Stimulated activated CD4-positive, alpha-beta T cell treated with anti-CD3 and anti-CD28 coated beads, Interleukin-12 subunit alpha, Interleukin-12 subunit beta, amount 100 ng/mL, for 48 hours (primary cell): ENCODE data around the gene GAGE10.

Experiments used
- DNase-seq, 3 donors: peaks; one replicate each; pipeline ENCODE4 v3.0.0-alpha.2; 2020; ENCODE audit warnings: low read depth in 2 of 3, low spot score in 1 of 3

The GAGE10 gene

GRCh38 chrX:49303346-49303745 lies at the start of gene GAGE10:
Gene GAGE10 (plus strand): TSS chrX:49303646. CDS start chrX:49304860, 1,214 bp downstream.
- no peak for DNase-seq

- DNase-seq, result no peak
Observed at GRCh38 chrX:49254639-49255038, 48.8 kb upstream of the GAGE10 start.

GRCh38 chrX:49256268-49256995 lies 47.0 kb upstream of the GAGE10 start:
- DNase-seq, result no peak

- no peak for DNase-seq
Observed at GRCh38 chrX:49257074-49257790, 46.2 kb upstream of the GAGE10 start.

- no peak for DNase-seq
Observed at GRCh38 chrX:49257846-49258748, 45.3 kb upstream of the GAGE10 start.

GRCh38 chrX:49258749-49259124 lies 44.7 kb upstream of the GAGE10 start:
- no peak for DNase-seq

- no peak for DNase-seq
Observed at GRCh38 chrX:49260221-49260985, 43.0 kb upstream of the GAGE10 start.

GRCh38 chrX:49262603-49263002 lies 40.8 kb upstream of the GAGE10 start:
- DNase-seq, result no peak

GRCh38 chrX:49263631-49264030 lies 39.8 kb upstream of the GAGE10 start:
- no peak for DNase-seq

- no peak for DNase-seq
Observed at GRCh38 chrX:49264460-49264859, 39.0 kb upstream of the GAGE10 start, which contains the start of gene FOXP3. Gene FOXP3 (minus strand): TSS chrX:49264710. CDS start chrX:49258505, 6,205 bp downstream.

- DNase-seq, result no peak
Observed at GRCh38 chrX:49266523-49267445, 36.7 kb upstream of the GAGE10 start.

GRCh38 chrX:49268702-49269009 lies 34.8 kb upstream of the GAGE10 start:
- no peak for DNase-seq

GRCh38 chrX:49269010-49269766 lies 34.3 kb upstream of the GAGE10 start:
- peak; percentile 83 to 94 (median 93) for DNase-seq

GRCh38 chrX:49269767-49270248 lies 33.6 kb upstream of the GAGE10 start, which contains the start of gene PPP1R3F:
Gene PPP1R3F (plus strand): TSS chrX:49269793. CDS start chrX:49269870, 77 bp downstream.
- peak in 1 of 3 donors; percentile 31 for DNase-seq

GRCh38 chrX:49270249-49270921 lies 33.1 kb upstream of the GAGE10 start:
- no peak for DNase-seq

GRCh38 chrX:49271341-49271740 lies 32.1 kb upstream of the GAGE10 start:
- DNase-seq, result no peak

GRCh38 chrX:49272421-49272820 lies 31.0 kb upstream of the GAGE10 start:
- no peak for DNase-seq

GRCh38 chrX:49273181-49273727 lies 30.2 kb upstream of the GAGE10 start:
- DNase-seq, result peak in 2 of 3 donors; percentile 18 to 30
